Medulla oblongata (tissue), 1 donor: ENCODE results near the gene KIR2DL3.
"Not testable (repeated sequence)": the region's sequence is repeated elsewhere in the genome, so short reads cannot be mapped to it uniquely, and the experiment has no call there.

ENCODE experiments used
- DNase-seq: peaks from one replicate; pipeline ENCODE4 v3.0.0-alpha.2; 2015; ENCODE audit errors: extremely low spot score

The KIR2DL3 gene

DNA sequence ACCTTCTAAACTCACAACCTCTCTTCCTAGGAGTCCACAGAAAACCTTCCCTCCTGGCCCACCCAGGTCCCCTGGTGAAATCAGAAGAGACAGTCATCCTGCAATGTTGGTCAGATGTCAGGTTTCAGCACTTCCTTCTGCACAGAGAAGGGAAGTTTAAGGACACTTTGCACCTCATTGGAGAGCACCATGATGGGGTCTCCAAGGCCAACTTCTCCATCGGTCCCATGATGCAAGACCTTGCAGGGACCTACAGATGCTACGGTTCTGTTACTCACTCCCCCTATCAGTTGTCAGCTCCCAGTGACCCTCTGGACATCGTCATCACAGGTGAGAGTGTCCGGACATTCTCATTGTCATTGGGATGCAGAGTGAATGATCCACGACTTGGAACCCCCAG, 3.6 kb downstream of the KIR2DL3 start:
- DNase-seq = not testable (repeated sequence)

DNA sequence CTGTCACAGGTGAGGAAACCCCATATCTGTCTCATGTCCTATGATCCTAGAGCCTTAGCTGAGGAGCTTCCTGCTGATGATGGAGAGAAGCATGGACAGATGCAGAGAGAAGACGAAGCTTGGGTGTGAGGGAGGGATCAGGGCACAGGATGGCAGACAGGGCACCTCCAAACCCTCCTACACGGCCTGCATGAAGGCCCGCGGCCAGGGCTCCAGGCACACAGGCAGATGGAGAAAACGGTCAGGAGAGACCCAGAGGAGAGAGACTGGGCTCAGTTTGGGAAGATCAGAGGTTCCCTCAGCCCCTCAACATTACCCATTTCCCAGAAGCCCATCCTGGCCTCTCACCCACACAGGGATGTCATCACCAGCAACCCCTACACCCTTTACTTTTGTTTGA, 5.8 kb downstream of the KIR2DL3 start:
- not testable (repeated sequence) for DNase-seq

DNA sequence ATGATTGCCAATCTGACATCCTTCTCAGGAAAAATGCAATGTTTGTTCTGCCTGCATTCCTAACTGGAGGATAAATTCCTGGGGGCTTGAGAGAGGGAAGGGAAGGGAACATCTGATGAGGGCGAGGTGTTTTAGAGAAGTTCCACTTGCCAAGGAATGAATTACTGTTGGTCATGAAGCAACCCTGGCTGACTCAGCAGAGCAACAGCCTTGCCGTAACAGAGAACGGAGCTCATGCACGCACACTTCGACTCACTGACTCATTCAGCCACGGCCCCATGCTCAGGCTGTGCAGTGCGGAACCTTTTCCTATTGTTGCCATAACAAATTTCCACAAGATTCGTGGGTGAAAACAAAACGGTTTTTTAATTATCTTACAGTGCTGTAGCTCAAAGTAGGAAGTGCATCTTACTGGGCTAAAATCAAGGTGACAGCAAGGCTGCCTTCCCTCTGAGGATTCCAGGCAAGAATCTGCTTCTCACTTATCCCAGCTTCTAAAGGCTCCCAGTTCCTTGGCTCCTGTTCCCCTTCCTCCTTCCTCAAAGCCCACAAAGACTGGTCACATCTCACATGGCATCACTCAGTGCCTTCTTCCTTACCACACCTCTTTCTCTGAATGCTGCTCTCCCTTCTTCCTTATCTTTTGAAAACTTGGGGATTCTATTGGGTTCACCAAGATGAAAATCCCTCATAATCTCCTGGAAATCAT, 9.5 kb downstream of the KIR2DL3 start:
- DNase-seq = not testable (repeated sequence)

DNA sequence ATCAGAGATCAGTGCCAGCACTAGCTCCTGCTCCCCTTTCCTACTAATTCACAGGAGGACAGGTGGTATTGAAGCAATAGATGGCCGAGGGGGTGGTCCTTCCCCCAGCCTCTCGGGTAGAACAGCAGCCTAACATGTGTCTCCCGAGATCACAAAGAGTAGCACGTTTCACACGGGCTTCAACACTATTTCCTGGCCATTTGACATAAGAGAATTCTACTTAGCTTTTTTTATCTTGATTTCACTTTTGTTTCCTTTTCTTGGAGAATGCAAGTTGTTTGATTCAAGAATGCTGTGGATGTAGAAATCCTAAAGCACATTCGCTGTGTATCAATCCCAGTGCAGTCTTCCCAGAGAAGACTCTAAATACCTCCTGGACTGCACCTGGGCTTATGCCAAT, 12.0 kb downstream of the KIR2DL3 start:
- not testable (repeated sequence) for DNase-seq

DNA sequence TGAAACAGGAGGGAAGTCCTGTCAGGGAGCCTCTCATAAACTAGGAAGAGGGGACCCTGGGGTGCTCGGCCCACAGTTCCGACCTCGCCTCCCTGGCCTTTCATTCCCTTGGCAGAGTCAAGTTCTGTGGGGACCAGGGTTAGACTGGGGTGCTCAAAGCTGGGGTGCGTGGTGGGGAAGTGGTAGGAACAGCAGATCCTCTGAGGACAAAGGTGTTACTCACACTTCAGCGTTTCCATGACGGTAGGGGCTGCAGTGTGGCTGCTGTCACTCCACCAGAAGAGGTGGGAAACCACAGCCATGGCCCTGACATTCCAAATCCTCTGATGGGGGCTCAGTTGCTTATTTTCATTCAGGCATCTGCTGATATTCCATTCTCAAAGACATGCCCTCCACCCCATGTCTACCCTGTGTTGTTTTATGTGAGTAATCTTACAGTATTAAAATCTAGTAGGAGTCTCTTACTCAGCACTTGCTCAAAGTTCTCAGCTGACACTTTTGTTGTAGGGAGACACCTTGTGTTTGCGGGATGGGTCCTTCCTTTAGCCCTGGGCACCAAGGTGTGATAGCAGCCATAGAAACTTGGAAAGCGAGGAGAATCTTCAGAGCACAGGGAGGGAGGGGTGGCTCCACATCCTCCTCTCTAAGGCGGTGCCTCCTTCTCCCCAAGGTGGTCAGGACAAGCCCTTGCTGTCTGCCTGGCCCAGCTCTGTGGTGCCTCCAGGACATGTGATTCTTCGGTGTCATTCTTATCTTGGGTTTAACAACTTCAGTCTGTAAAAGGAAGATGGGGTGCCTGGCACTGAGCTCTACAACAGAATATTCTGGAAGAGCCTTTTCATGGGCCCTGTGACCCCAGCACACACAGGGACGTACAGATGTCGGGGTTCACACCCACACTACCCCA, 18.1 kb downstream of the KIR2DL3 start:
- not testable (repeated sequence) for DNase-seq

DNA sequence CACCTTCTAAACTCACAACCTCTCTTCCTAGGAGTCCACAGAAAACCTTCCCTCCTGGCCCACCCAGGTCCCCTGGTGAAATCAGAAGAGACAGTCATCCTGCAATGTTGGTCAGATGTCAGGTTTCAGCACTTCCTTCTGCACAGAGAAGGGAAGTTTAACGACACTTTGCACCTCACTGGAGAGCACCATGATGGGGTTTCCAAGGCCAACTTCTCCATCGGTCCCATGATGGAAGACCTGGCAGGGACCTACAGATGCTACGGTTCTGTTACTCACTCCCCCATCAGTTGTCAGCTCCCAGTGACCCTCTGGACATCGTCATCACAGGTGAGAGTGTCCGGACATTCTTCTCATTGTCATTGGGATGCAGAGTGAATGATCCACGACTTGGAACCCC, 20.3 kb downstream of the KIR2DL3 start:
- DNase-seq = not testable (repeated sequence)

DNA sequence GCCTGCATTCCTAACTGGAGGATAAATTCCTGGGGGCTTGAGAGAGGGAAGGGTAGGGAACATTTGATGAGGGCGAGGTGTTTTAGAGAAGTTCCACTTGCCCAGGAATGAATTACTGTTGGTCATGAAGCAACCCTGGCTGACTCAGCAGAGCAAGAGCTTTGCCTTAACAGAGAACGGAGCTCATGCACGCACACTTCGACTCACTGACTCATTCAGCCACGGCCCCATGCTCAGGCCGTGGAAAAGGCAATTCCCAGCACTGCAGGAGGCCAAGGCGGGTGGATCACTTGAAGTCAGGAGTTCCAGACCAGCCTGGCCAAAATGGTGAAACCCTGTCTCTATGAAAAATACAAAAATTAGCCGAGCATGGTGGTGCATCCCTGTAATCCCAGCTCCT, 25.9 kb downstream of the KIR2DL3 start:
- DNase-seq = not testable (repeated sequence)

DNA sequence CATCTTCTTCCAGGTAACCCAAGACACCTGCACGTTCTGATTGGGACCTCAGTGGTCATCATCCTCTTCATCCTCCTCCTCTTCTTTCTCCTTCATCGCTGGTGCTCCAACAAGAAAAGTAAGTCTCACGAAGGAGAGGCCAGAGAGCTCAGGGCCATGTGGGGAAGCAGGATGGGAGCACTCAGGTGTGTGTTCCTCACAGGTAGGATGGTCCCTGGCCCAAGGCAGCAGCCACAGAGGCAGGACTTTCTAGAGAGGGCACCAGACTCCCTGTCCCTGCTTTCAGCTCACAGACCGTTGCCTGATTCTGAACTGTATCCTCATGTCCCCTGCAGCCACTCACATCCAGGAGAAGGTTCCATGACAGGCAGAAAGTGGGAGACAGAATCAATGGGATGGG, 28.2 kb downstream of the KIR2DL3 start:
- DNase-seq = not testable (repeated sequence)

DNA sequence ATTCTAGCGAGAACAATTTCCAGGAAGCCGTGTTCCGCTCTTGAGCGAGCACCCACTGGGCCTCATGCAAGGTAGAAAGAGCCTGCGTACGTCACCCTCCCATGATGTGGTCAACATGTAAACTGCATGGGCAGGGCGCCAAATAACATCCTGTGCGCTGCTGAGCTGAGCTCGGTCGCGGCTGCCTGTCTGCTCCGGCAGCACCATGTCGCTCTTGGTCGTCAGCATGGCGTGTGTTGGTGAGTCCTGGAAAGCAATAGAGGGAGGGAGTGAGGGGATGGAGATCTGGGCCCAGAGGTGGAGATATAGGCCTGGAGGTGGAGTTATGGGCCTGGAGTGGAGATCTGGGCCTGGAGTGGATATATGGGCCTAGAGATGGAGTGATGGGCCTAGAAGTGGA, 31.3 kb downstream of the KIR2DL3 start, which contains the start of gene KIR2DL1:
KIR2DL1 (plus strand) TSS at position 148 of the 400 bp plus-strand sequence; CDS start at position 206, 58 bp downstream.
- DNase-seq = not testable (repeated sequence)

DNA sequence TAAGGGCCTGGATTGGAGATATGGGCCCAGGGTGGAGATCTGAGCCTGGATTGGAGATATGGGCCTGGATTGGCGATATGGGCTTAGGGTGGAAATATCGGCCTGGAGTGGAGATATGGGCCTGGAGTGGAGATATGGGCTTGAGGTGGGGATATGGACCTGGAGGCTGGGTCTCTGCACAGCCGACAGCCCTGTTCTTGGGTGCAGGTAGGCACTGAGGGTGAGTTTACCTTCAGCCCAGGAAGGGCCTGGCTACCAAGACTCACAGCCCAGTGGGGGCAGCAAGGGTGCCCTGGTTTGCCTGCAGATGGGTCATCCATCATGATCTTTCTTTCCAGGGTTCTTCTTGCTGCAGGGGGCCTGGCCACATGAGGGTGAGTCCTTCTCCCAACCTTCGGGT, 32.2 kb downstream of the KIR2DL3 start:
- not testable (repeated sequence) for DNase-seq

DNA sequence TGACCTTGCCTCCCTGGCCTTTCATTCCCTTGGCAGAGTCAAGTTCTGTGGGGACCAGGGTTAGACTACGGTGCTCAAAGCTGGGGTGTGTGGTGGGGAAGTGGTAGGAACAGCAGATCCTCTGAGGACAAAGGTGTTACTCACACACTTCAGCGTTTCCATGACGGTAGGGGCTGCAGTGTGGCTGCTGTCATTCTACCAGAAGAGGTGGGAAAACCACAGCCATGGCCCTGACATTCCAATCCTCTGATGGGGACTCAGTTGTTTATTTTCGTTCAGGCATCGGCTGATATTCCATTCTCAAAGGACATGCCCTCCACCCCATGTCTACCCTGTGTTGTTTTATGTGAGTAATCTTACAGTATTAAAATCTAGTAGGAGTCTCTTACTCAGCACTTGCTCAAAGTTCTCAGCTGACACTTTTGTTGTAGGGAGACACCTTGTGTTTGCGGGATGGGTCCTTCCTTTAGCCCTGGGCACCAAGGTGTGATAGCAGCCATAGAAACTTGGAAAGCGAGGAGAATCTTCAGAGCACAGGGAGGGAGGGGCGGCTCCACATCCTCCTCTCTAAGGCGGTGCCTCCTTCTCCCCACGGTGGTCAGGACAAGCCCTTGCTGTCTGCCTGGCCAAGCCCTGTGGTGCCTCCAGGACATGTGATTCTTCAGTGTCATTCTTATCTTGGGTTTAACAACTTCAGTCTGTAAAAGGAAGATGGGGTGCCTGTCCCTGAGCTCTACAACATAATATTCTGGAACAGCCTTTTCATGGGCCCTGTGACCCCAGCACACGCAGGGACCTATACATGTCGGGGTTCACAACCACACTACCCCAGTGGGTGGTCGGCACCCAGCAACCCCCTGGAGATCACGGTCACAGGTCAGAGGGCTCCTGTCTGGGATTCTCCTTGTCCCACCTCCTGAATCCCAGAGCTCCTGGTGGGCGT, 33.0 kb downstream of the KIR2DL3 start:
- not testable (repeated sequence) for DNase-seq

DNA sequence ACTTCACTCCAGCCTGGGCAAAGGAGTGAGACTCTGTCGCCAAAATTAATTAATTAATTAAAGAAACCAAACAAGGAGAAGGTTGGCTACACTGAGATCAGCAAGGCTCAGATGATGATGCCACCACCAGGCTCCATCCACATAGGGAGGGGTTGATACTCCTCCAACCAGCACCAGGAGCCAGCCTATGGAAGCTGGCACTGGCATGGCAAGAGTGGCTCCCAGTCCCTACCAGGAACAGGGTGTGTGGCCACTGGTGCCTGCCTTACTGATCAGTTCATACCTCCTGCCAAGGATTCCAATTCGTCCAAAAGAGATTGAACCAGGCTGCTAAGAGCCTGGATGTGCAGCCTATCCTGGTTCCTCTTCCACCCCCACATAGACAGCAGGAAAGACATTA, 34.4 kb downstream of the KIR2DL3 start:
- DNase-seq = not testable (repeated sequence)

DNA sequence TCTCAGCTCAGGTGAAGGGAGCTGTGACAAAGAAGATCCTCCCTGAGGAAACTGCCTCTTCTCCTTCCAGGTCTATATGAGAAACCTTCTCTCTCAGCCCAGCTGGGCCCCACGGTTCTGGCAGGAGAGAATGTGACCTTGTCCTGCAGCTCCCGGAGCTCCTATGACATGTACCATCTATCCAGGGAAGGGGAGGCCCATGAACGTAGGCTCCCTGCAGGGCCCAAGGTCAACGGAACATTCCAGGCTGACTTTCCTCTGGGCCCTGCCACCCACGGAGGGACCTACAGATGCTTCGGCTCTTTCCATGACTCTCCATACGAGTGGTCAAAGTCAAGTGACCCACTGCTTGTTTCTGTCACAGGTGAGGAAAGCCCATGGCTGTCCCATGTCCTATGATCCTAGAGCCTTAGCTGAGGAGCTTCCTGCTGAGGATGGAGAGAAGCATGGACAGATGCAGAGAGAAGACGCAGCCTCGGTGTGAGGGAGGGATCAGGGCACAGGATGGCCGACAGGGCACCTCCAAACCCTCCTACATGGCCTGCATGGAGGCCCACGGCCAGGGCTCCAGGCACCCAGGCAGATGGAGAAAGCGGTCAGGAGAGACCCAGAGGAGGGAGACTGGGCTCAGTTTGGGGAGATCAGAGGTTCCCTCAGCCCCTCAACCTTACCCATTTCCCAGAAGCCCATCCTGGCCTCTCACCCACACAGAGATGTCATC, 36.9 kb downstream of the KIR2DL3 start:
- not testable (repeated sequence) for DNase-seq

DNA sequence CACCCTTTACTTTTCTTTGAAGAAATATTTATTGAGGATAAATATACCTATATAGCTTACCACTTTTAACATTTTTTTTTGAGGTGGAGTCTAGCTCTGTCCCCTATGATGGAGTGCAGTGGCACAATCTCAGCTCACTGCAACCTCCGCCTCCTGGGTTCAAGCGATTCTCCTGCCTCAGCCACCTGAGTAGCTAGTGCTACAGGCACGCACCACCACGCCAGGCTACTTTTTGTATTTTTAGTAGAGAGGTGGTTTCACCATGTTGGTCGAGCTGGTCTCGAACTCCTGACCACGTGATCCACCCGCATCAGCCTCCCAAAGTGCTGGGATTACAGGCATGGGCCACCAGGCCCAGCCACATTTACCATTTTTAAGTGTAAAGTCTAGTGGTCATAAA, 37.5 kb downstream of the KIR2DL3 start:
- not testable (repeated sequence) for DNase-seq

DNA sequence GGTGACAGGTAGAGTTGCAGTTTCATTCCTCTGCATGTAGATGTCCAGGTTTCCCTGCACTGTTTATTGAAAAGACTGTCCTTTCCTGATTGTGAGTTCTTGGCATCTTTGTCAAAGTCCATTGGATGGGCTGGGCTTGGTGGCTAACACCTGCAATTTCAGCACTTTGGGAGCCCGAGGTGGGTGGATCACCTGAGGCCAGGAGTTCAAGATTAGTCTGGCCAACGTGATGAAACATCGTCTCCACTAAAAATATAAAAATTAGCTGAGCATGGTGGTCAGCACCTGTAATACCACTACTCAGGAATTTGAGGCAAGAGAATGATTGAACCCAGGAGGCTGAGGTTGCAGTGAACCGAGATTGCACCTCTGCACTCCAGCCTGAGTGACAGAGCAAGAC, 39.5 kb downstream of the KIR2DL3 start:
- not testable (repeated sequence) for DNase-seq

DNA sequence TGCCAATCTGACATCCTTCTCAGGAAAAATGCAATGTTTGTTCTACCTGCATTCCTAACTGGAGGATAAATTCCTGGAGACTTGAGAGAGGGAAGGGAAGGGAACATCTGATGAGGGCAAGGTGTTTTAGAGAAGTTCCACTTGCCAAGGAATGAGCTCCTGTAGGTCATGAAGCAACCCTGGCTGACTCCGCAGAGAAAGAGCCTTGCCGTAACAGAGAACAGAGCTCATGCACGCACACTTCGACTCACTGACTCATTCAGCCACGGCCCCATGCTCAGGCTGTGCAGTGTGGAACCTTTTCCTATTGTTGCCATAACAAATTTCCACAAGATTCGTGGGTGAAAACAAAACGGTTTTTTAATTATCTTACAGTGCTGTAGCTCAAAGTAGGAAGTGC, 40.6 kb downstream of the KIR2DL3 start:
- DNase-seq = not testable (repeated sequence)

DNA sequence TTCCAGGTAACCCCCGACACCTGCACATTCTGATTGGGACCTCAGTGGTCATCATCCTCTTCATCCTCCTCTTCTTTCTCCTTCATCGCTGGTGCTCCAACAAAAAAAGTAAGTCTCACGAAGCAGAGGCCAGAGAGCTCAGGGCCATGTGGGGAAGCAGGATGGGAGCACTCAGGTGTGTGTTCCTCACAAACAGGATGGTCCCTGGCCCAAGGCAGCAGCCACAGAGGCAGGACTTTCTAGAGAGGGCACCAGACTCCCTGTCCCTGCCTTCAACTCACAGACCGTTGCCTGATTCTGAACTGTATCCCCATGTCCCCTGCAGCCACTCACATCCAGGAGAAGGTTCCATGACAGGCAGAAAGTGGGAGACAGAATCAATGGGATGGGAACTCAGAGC, 44.6 kb downstream of the KIR2DL3 start:
- DNase-seq = not testable (repeated sequence)

DNA sequence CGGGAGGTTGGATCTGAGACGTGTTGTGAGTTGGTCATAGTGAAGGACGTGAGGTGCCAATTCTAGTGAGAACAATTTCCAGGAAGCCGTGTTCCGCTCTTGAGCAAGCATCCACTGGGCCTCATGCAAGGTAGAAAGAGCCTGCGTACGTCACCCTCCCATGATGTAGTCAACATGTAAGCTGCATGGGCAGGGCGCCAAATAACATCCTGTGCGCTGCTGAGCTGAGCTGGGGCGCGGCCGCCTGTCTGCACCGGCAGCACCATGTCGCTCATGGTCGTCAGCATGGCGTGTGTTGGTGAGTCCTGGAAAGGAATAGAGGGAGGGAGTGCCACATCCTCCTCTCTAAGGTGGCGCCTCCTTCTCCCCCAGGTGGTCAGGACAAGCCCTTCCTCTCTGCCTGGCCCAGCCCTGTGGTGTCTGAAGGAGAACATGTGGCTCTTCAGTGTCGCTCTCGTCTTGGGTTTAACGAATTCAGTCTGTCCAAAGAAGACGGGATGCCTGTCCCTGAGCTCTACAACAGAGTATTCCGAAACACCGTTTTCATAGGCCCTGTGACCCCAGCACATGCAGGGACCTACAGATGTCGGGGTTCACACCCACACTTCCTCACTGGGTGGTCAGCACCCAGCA, 47.9 kb downstream of the KIR2DL3 start:
- DNase-seq = not testable (repeated sequence)

DNA sequence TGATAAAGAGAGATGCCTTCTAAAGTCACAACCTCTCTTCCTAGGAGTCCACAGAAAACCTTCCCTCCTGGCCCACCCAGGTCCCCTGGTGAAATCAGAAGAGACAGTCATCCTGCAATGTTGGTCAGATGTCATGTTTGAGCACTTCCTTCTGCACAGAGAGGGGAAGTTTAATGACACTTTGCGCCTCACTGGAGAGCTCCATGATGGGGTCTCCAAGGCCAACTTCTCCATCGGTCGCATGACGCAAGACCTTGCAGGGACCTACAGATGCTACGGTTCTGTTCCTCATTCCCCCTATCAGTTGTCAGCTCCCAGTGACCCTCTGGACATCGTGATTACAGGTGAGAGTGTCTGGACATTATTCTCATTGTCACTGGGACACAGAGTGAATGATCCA, 49.8 kb downstream of the KIR2DL3 start:
- peak; percentile 14 for DNase-seq

DNA sequence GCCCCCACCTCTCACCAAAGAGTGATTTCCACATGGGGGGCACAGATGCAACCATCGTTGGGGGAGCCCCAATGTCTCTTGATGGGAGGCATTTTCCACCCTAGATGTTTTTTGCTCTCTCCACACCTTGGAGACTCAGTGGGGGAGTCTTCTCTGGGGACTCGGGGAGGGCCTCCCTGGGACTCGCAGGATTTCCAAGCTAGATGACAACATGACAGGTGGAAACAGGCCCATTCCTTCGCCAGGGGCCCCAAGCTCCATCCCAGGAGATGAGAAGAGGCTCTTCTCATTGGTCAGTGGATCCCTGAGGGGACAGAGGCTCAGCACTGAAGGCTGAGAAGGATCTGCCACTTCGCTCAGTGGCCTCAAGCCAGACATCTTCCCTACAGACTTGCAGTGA, 52.4 kb downstream of the KIR2DL3 start:
- no peak for DNase-seq
